Cardiac septum (tissue), 1 donor: ENCODE measurements around the gene ACTL7A. TPM values are rescaled to one million over a fixed set of nuclear protein-coding genes. Genes with fewer than 3 reads are reported as not detected.
"Not testable (repeated sequence)": the region's sequence is repeated elsewhere in the genome, so short reads cannot be mapped to it uniquely, and the experiment has no call there.

Experiments
- DNase-seq: peaks from one replicate; pipeline ENCODE4 v3.0.0-alpha.2; 2020; ENCODE audit warnings: low spot score
- intact Hi-C: fragments of 100-400 bp; cut with DNase I; formaldehyde crosslinking; loops from one replicate; pipeline ENCODE4 v1.14.0; 2022
- total RNA-seq: library from RNA; stranded (reverse); fragmentation: NEBNext Ultra II Directional; extraction: Animal tissue kit (Norgen Biotek cat#: 25700); gene quantifications from one replicate; pipeline ENCODE4 v1.2.1, GENCODE V29; 2021
- donor health status: DM: no; HTN: no; CAD: no.

The ACTL7A gene
- total RNA-seq, 1 donor from 2014 or later = not detected

GRCh38 chr9:108869092-108869725 is 7.1 kb downstream of the ACTL7A start:
- no peak for DNase-seq
- intact Hi-C loops = no loop called here

DNA sequence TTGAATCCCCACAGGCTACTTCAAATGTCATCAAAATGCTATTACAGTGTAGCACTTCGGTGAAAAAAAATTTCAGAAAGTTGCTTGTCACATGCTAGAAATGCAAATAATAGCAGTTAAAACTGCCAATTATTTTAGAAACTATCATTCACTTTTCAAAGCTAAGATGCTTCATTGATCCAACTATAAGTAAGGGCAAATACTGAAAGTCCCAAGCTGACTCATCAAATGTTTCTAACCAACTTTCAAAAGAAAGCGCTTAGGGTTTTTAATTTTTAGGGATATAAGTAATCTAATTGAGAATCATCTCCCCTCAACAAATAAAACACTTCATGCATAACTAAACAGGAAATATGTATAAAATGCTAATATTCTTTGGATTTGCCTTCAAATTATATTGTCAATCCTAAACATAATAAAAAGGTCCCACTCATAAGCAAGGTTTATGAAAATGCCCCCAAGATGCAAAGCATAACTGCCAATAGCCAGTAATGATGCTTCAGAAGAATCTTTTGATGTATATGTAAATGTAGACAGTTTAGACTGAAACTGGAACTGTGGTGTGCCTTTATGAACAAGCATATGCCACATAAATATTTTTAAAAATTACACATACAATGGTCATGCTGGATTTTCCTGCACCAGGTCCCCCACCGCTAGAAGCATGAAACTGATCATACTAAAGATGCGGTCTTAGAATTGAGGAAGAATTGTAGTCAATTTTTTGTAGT is 12.2 kb downstream of the ACTL7A start:
- intact Hi-C loops = no loop called here
- no peak for DNase-seq

GRCh38 chr9:108876425-108876824 is 14.4 kb downstream of the ACTL7A start:
- intact Hi-C loops = no loop called here
- DNase-seq = no peak

DNA sequence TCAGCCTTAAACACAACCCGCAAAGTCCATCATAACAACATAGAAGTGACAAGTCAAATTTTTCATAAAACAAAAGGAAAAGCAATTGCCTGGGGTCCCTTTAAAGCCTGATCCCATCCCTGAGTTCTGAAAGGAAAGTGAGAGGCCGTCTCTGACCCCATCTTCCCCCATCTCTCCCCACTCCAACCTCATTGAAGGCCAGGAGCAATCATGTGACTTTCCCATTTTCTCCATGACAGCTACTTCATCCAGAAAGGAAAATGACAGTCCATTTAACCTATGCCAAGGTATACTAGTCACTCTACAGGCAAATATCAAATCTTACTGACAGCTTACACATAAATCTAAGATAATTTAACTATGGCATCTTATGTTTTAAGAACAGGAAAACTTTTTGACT is 15.5 kb downstream of the ACTL7A start:
- DNase-seq = no peak
- intact Hi-C loops = no loop called here

DNA sequence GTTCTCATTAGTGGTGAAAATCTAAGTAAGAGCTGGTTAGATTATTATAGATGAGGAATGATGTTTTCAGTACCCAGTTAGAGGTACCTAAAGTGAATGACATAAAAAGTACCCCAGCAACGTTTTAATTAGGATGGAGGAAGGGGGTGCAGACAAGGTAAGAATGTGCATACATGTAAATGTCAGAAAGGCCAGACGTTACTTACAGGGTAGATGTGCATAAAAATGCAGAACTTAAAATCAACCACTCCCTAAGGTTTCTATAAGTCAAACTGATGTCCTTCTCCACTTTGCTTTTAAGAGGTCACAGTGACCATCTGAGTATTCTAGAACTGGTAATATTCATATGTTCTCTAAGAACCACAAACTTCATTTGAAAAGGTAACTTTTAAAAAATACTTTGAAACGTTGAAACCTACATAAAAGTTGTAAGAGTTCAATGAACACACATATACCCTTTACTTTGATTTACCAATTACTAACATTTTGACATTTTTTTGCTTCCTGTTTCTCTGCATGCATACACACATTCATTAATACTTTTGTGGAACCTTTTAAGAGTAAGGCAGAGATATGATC is 18.8 kb downstream of the ACTL7A start:
- intact Hi-C loops = no loop called here
- DNase-seq = no peak

DNA sequence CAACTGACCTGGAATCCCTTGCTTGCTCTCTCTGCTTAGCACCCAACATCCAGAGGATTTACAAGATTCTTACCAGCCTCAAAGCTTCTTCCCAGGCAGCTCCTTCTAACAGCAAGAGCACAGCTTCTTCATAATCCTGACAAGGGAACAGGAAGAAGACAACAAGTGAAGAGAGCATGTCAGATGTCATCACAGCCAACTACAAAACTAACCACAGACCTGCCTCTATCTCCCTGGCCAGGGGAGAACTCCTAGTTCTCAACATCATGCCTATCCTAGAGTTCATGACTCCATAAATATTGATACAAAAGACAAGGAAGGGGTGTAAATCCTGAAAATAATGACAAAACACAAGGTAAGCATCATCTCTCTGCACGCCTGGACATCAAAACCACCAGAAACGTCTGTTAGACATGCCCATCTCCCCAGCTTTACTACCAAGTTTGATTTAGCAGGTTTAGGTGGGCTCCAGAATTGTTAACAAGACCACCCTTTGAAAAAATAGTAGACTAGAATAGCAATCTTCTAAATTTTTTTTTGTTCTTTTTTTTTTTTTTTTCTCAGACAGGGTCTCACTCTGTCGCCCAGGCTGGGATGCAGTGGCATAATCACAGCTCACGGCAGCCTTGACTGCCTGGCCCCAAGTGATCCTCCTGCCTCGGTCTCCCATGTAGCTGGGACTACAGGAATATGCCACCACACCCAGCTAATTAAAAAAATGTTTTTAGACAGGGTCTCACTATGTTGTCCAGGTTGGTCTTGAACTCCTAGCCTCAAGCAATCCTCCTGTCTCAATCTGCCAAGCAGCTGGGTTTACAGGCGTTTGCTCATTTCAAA is 20.2 kb downstream of the ACTL7A start:
- DNase-seq = no peak
- intact Hi-C loops = no loop called here

DNA sequence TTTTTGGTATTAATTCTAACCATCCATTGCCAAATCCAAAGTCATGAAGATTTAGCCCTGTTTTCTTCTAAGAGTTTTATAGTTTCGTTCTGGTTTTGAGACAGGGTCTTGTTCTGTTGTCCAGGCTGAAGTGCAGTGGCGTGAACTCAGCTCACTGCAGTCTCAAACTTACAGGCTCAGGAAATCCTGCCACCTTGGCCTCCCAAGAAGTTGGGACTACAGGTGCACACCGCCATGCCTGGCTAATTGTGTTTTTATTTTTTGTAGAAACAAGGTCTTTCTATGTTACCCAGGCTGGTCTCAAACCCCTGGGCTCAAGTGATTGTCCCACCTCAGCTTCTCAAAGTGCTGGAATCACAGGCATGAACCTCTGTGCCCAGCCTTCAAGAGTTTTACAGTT is 21.0 kb downstream of the ACTL7A start:
- intact Hi-C loops = no loop called here
- DNase-seq = no peak

- no peak for DNase-seq
- intact Hi-C loops = no loop called here
These were observed 22.6 kb downstream of the ACTL7A start for GRCh38 chr9:108884701-108885100.

- intact Hi-C loops = no loop called here
- no peak for DNase-seq
These were observed 23.7 kb downstream of the ACTL7A start for GRCh38 chr9:108885643-108886348.

DNA sequence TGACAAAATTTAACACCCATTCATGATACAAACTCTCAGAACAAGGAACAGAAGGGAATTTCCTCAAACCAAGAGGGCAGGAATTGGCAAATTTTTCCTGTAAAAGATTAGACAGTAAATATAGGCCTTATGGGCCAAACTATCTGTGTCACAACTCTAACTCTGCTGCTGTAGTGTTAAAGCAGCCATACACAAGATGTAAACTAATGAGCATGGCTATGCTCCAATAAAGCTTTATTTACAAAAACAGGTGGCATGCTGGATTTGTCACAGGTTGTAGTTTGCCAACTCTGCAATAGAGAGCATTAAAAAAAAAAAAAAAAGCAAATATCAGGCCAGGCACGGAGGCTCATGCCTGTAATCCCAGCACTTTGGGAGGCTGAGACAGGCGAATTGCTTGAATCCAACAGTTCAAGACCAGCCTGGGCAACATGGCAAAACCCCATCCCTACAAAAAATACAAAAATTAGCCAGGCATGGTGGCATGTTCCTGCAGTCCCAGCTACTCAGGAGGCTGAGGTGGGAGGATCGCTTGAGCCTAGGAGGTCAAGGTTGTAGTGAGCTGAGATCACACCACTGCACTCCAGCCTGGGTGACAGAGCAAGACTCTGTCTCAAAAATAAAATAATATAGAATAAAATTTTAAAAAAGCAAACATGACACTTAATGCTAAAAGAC is 24.7 kb downstream of the ACTL7A start:
- DNase-seq, intact Hi-C loops: not testable (repeated sequence)

DNA sequence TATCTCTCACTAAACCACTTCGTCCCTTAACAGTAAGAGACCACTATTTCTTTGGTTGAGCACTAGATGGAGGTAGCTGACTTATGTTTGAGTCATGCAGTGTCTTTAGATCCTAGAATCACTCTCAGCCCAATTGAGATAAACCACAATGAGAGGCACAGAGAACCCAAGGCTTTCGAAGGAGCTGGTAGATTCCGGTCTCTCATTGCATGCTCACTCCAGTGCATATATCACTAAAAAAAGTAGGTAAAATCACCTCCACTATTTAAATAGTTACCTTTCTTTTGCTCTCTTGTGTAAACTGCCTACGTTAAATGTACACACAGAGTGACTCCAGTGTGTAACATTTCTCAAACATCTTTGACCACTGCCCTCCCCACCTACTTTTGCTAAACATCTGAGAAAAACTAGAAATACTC is 27.6 kb downstream of the ACTL7A start:
- intact Hi-C loops = no loop called here
- DNase-seq = no peak

DNA sequence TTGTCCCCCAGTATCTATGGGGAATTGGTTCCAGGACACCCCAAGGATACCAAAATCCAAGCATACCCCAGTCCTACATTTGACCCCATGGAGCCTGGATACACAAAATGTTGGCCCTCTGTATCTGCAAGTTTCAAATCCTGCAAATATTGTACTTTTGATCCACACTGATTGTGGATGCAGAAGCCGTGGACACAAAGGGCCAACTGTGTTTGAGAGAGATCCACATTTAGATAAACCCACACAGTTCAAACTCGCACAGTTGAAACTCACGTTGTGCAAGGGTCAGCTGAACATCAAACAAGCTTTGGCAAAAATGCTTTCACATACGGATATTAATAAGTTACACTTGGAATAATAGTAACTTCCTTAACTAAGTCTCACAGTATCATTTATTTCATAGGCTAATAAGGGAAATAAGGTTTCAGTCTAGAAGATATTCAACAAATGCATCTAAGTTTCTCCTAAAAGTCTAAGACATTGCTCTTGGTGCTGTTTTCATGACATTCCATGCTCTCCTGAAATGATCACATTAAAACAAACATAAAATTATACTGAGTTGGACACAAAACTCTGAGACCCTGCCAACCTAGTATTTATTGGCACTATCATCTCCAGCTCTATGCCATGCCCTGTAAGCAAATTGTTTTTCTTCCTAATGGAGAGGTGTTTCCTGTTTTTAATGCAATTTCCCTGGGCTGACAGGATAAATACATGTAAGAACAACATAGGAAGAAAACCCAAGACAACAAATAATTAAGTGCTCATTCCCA is 32.3 kb downstream of the ACTL7A start:
- intact Hi-C loops = no loop called here
- no peak for DNase-seq

DNA sequence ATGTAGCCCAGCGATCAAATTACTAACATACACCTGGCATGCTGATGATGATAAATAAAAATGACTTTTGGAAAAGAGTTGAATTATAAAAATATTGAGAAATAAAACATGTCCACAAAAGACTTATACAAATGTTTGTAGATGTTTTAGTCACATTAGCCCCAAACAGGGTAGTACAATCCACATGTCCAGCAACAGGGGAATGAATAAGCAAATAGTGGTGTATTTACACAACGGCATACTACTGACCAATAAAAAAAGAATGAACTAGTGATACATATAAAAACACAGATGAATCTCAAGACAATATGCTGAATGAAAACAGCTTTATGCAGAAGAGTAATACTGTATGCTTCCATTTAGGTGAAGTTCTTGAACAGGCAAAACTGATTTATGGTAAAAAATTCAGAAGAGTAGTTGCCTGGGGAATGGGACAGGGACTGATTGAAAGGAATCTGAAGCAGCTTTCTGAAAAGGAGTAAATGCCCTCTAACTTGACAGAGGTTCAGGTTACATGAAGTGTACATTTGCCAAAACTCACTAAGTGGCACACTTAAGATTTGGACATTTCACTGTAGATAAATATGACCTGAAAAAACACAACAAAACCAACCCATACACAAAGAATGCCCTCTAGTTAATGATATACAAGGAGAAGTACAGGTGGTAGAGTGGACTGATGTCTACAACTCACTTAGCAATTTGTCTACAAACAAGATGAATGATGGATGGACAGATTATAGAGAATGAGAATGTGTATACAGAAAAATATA is 35.4 kb downstream of the ACTL7A start:
- intact Hi-C loops = no loop called here
- no peak for DNase-seq

DNA sequence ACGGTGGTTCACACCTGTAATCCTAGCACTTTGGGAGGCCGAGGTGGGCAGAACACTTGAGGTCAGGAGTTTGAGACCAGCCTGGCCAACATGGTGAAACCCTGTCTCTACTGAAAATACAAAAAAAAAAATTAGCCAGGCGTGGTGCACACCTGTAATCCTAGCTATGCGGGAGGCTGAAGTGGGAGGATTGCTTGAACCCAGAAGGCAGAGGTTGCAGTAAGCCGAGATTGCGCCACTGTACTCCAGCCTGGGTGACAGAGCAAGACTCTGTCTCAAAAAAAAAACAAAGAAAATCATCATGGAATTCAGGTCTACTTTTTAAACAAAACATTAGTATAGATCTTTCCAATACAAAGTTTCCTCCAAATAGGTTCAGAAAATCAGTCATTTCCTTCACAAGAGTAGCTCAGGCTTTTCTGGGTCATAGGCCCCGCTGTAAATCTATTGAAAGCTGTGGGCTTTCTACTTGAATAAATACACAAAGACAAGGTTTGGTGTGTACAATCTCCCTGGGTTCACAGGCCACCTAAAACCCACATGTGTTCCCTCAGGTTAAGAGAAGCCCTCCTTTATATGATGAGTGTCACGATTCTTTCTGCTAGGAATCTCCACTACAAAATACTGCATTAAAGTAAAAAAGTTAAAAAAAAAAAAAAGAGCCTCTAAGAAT is 37.1 kb downstream of the ACTL7A start:
- intact Hi-C loops, DNase-seq: not testable (repeated sequence)

DNA sequence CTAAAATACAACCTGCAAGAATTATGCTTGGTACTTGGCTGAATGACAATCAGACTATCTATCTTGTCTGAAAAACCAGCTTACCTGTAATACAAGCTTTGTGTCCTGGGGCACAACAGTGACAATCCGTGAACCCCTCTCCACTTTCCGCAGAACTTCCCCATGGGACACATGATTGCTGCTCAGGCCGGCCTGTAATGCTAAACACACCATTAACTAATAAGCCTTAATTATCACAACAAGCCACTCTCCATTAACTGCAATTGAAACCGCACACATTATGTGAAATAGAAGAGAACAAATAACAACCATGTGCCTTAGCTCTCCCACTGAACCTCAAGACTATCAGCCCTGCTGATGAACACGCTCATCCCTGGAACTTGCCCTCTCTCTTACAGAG is 38.1 kb downstream of the ACTL7A start:
- DNase-seq = no peak
- intact Hi-C loops = no loop called here

GRCh38 chr9:108903420-108904103 is 41.5 kb downstream of the ACTL7A start:
- no peak for DNase-seq
- intact Hi-C loops = no loop called here

DNA sequence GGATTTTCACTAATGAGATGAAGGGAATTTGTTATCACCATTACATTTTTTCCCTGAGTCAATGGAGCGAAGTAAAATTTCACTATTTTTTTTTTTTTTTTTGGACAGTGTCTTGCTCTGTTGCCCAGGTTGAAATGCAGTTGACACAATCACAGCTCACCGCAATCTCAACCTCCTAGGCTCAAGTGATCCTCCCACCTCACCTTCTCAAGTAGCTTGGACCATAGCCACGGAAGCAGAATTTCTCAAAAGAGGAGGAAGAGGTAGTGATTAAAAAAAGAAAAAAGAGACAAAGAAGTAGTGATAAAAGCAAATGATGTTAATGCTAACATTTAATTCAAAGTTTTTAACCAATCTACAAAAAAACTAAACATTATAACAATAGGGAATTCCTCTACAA is 42.1 kb downstream of the ACTL7A start:
- intact Hi-C loops = no loop called here
- DNase-seq = no peak
